ENCODE data around the gene MARCOL.

Gene MARCOL

DNA sequence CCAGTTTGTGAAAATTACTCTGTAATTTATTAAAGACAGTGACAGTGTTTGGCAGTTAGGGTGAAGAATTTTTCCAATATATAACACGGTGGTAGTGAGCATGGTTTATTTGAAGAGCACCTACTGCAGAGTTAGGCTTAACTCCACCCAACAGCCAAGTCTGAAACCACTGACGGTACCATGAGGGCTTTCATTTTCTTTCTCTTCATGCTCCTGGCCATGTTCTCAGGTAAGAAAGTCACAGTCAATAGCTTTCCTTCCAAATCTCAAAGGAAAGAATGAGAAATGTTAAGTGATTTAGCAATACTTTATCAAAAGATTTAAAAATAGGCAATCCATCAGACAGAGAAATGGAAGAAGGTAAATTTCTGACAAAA is at the start of gene MARCOL:
Gene MARCOL (plus strand): TSS at position 108 of the 377 bp plus-strand sequence. CDS start 73 bp downstream, at position 181.
- Histone ChIP-seq H3K27ac (ENCODE audit: low read length) (no peak within 1 kb of the TSS), H3K4me1 (ENCODE audit: control insufficient read depth, insufficient read depth, low read length) (no peaks in the 10 kb centered on the region), H3K27me3 (ENCODE audit: control insufficient read depth, insufficient read depth, low read length) (no peaks in the 10 kb centered on the region), H3K36me3 (ENCODE audit: control insufficient read depth, insufficient read depth, low read length) (no peaks in the 10 kb centered on the region), H3K4me3 (ENCODE audit: low read length) (no peak within 1 kb of the TSS), H3K9me3 (ENCODE audit: control insufficient read depth, insufficient read depth, low read length) (no peaks in the 10 kb centered on the region)
- no CpG with 5 or more reads among the region's 2 CpGs for WGBS (ENCODE audit: insufficient coverage, insufficient read length)
- no peak for DNase-seq (ENCODE audit: low read depth, low spot score)

- Histone ChIP-seq H3K4me1 (ENCODE audit: control insufficient read depth, insufficient read depth, low read length) (no peaks in the 10 kb centered on the region), H3K27ac (ENCODE audit: low read length) (no peak overlapping the region), H3K36me3 (ENCODE audit: control insufficient read depth, insufficient read depth, low read length) (no peaks in the 10 kb centered on the region), H3K27me3 (ENCODE audit: control insufficient read depth, insufficient read depth, low read length) (no peaks in the 10 kb centered on the region), H3K9me3 (ENCODE audit: control insufficient read depth, insufficient read depth, low read length) (no peaks in the 10 kb centered on the region), H3K4me3 (ENCODE audit: low read length) (no peak overlapping the region)
- no CpG with 5 or more reads among the region's 1 CpG for WGBS (ENCODE audit: insufficient coverage, insufficient read length)
- DNase-seq (ENCODE audit: low read depth, low spot score) = no peak
Measured at GRCh38 chr5:148191010-148191409, 47.3 kb upstream of the MARCOL start.

DNA sequence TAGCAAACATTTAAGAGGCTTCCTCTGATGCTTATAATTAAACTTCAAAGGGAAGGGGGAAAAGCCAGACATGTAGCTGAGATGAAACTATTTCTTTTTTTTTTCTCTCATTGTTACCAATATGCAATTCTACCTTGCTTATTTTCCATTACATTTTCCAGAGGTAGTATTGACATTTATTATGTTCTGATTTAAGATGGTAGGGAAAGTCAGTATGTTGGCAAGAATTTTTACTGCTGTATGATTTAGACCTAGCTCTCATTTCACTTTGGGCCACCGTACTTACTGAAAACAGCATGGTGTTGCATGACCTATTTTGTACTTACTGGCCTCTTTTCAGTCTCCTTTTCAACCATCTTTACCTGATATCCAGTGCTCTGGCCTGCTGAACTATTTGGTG is 45.1 kb upstream of the MARCOL start:
- H3K36me3 ChIP-seq (ENCODE audit: control insufficient read depth, insufficient read depth, low read length) = no peaks in the 10 kb centered on the region
- no peaks in the 10 kb centered on the region for H3K27me3 ChIP-seq (ENCODE audit: control insufficient read depth, insufficient read depth, low read length)
- H3K4me3 ChIP-seq (ENCODE audit: low read length) = no peak overlapping the region
- H3K27ac ChIP-seq (ENCODE audit: low read length) = no peak overlapping the region
- H3K4me1 ChIP-seq (ENCODE audit: control insufficient read depth, insufficient read depth, low read length) = no peaks in the 10 kb centered on the region
- WGBS (ENCODE audit: insufficient coverage, insufficient read length) = no CpG with 5 or more reads among the region's 1 CpG
- no peak for DNase-seq (ENCODE audit: low read depth, low spot score)
- H3K9me3 ChIP-seq (ENCODE audit: control insufficient read depth, insufficient read depth, low read length) = no peaks in the 10 kb centered on the region

DNA sequence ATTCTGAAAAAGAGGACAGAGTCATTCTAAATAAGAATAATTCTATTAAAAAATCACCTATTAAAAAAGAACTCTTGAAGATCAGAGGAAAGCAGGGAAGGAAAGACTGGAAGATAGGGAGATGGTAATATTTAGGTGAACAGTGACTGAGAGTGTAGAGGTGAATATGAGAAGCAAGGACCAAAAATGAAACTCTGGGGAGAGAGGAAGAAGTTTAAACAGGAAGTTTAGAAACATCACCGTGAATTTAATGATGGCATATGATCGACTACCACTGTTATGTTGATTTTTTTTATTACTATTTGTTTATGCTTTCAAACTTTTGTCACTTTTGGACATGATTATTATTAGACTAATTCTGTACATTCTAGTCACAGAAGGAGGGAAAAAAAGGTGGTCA is 37.2 kb upstream of the MARCOL start:
- DNase-seq (ENCODE audit: low read depth, low spot score) = no peak
- no peaks in the 10 kb centered on the region for H3K27me3 ChIP-seq (ENCODE audit: control insufficient read depth, insufficient read depth, low read length)
- no CpG with 5 or more reads among the region's 2 CpGs for WGBS (ENCODE audit: insufficient coverage, insufficient read length)
- H3K9me3 ChIP-seq (ENCODE audit: control insufficient read depth, insufficient read depth, low read length) = no peaks in the 10 kb centered on the region
- H3K27ac ChIP-seq (ENCODE audit: low read length) = no peak overlapping the region
- no peaks in the 10 kb centered on the region for H3K36me3 ChIP-seq (ENCODE audit: control insufficient read depth, insufficient read depth, low read length)
- H3K4me1 ChIP-seq (ENCODE audit: control insufficient read depth, insufficient read depth, low read length) = no peaks in the 10 kb centered on the region
- H3K4me3 ChIP-seq (ENCODE audit: low read length) = no peak overlapping the region

- WGBS (ENCODE audit: insufficient coverage, insufficient read length) = no CpG with 5 or more reads among the region's 2 CpGs
- H3K27ac ChIP-seq (ENCODE audit: low read length) = no peak within 1 kb of the TSS
- no peaks in the 10 kb centered on the region for H3K4me1 ChIP-seq (ENCODE audit: control insufficient read depth, insufficient read depth, low read length)
- DNase-seq (ENCODE audit: low read depth, low spot score) = no peak
- H3K9me3 ChIP-seq (ENCODE audit: control insufficient read depth, insufficient read depth, low read length) = no peaks in the 10 kb centered on the region
- no peak within 1 kb of the TSS for H3K4me3 ChIP-seq (ENCODE audit: low read length)
- no peaks in the 10 kb centered on the region for H3K36me3 ChIP-seq (ENCODE audit: control insufficient read depth, insufficient read depth, low read length)
- no peaks in the 10 kb centered on the region for H3K27me3 ChIP-seq (ENCODE audit: control insufficient read depth, insufficient read depth, low read length)
Measured at GRCh38 chr5:148202531-148203203, 35.7 kb upstream of the MARCOL start, which contains the start of gene SPINK6. Gene SPINK6 (plus strand): TSS chr5:148203042. CDS start chr5:148203097, 55 bp downstream.

GRCh38 chr5:148205044-148205806 is 33.1 kb upstream of the MARCOL start:
- Histone ChIP-seq H3K27ac (ENCODE audit: low read length) (no peak overlapping the region), H3K4me1 (ENCODE audit: control insufficient read depth, insufficient read depth, low read length) (no peaks in the 10 kb centered on the region), H3K27me3 (ENCODE audit: control insufficient read depth, insufficient read depth, low read length) (no peaks in the 10 kb centered on the region), H3K4me3 (ENCODE audit: low read length) (no peak overlapping the region), H3K36me3 (ENCODE audit: control insufficient read depth, insufficient read depth, low read length) (no peaks in the 10 kb centered on the region), H3K9me3 (ENCODE audit: control insufficient read depth, insufficient read depth, low read length) (no peaks in the 10 kb centered on the region)
- DNase-seq (ENCODE audit: low read depth, low spot score) = no peak
- no CpG with 5 or more reads among the region's 4 CpGs for WGBS (ENCODE audit: insufficient coverage, insufficient read length)

DNA sequence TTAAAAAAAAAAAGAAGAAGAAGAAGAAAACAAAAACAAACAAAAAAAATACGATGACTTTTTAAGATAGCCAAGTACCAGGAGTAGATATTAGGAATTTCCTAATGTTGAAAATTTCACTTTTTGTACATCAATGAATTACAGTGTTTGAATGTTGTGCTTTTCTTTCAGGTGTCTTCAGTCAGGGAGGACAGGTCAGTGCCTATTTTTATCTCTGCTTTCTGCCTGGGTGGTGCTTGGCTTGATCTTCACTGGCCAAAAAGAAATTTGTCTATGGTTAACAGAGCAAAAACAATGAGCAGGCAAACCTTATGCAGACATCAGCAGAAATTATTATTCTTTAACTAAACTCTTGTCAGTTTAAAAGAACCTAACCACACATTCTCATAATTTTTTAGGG is 32.5 kb upstream of the MARCOL start:
- no peak for DNase-seq (ENCODE audit: low read depth, low spot score)
- no peaks in the 10 kb centered on the region for H3K9me3 ChIP-seq (ENCODE audit: control insufficient read depth, insufficient read depth, low read length)

GRCh38 chr5:148206620-148207019 is 31.7 kb upstream of the MARCOL start:
- DNase-seq (ENCODE audit: low read depth, low spot score) = no peak
- WGBS (ENCODE audit: insufficient coverage, insufficient read length) = no CpG with 5 or more reads among the region's 1 CpG
- Histone ChIP-seq H3K27me3 (ENCODE audit: control insufficient read depth, insufficient read depth, low read length) (no peaks in the 10 kb centered on the region), H3K4me1 (ENCODE audit: control insufficient read depth, insufficient read depth, low read length) (no peaks in the 10 kb centered on the region), H3K36me3 (ENCODE audit: control insufficient read depth, insufficient read depth, low read length) (no peaks in the 10 kb centered on the region), H3K4me3 (ENCODE audit: low read length) (no peak overlapping the region), H3K27ac (ENCODE audit: low read length) (no peak overlapping the region), H3K9me3 (ENCODE audit: control insufficient read depth, insufficient read depth, low read length) (no peaks in the 10 kb centered on the region)

More for the DNA sequence above, 32.5 kb upstream of the MARCOL start:
- WGBS (ENCODE audit: insufficient coverage, insufficient read length) = no CpG with 5 or more reads among the region's 1 CpG
- H3K27me3 ChIP-seq (ENCODE audit: control insufficient read depth, insufficient read depth, low read length) = no peaks in the 10 kb centered on the region
- no peak overlapping the region for H3K27ac ChIP-seq (ENCODE audit: low read length)
- H3K4me3 ChIP-seq (ENCODE audit: low read length) = no peak overlapping the region
- H3K4me1 ChIP-seq (ENCODE audit: control insufficient read depth, insufficient read depth, low read length) = no peaks in the 10 kb centered on the region
- no peaks in the 10 kb centered on the region for H3K36me3 ChIP-seq (ENCODE audit: control insufficient read depth, insufficient read depth, low read length)

GRCh38 chr5:148208226-148208625 is 30.1 kb upstream of the MARCOL start:
- Histone ChIP-seq H3K36me3 (ENCODE audit: control insufficient read depth, insufficient read depth, low read length) (no peaks in the 10 kb centered on the region), H3K27me3 (ENCODE audit: control insufficient read depth, insufficient read depth, low read length) (no peaks in the 10 kb centered on the region), H3K4me3 (ENCODE audit: low read length) (no peak overlapping the region), H3K9me3 (ENCODE audit: control insufficient read depth, insufficient read depth, low read length) (no peaks in the 10 kb centered on the region), H3K27ac (ENCODE audit: low read length) (no peak overlapping the region), H3K4me1 (ENCODE audit: control insufficient read depth, insufficient read depth, low read length) (no peaks in the 10 kb centered on the region)
- no peak for DNase-seq (ENCODE audit: low read depth, low spot score)

DNA sequence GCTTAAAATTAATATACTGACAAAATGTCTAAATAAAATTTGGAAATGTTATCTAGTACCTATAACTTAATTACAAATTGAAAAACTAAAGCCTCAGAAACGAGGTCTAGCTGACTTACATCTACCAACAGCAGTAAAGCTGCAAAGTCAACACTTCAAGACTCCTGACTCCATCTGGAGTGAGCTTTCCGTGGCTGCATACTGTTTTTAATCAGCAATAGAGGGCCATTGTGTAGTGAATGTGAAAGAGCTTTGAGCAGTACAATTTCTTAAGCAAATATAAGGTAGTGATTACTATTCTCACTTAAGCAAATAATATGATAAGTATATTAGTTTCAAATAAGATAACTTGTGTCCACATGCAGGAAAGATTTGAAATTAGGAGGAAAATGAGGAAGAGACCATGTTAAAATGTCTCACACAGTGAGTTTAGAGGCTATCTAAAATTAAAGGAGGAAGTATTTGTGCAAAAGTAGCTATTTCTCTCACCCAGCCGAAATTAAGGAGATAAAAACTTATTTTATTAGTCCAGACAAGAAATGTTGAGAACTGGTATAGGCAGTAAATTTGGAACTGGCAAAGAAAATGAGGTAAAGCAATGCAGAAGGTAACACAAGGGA is 29.1 kb upstream of the MARCOL start:
- Histone ChIP-seq H3K27me3 (ENCODE audit: control insufficient read depth, insufficient read depth, low read length) (no peaks in the 10 kb centered on the region), H3K27ac (ENCODE audit: low read length) (no peak overlapping the region), H3K36me3 (ENCODE audit: control insufficient read depth, insufficient read depth, low read length) (no peaks in the 10 kb centered on the region), H3K9me3 (ENCODE audit: control insufficient read depth, insufficient read depth, low read length) (no peaks in the 10 kb centered on the region), H3K4me1 (ENCODE audit: control insufficient read depth, insufficient read depth, low read length) (no peaks in the 10 kb centered on the region), H3K4me3 (ENCODE audit: low read length) (no peak overlapping the region)
- DNase-seq (ENCODE audit: low read depth, low spot score) = no peak
- no CpG with 5 or more reads among the region's 3 CpGs for WGBS (ENCODE audit: insufficient coverage, insufficient read length)
